IMR-90 (cell line): ENCODE measurements around the gene EVL.

ENCODE experiments used
- BHLHE40 ChIP-seq: fragments of 150-350 bp; IDR thresholded peaks from 2 replicates; pipeline ENCODE4 v1.6.1; 2016; ENCODE audit warnings: mild to moderate bottlenecking, low read depth, low read length
- POLR2A ChIP-seq: IDR thresholded peaks from 2 replicates; pipeline ENCODE4 v1.6.1; 2012; ENCODE audit warnings: mild to moderate bottlenecking, low read depth, low read length
- RFX5 ChIP-seq: IDR thresholded peaks from 2 replicates; pipeline ENCODE4 v1.8.0; 2012; ENCODE audit warnings: low read depth, mild to moderate bottlenecking, low read length, moderate library complexity
- TF ChIP-seq, protein P1 (sequence below): conservative IDR thresholded peaks from 2 replicates; pipeline ENCODE4 v1.5.1; 2012; ENCODE audit warnings: mild to moderate bottlenecking, low read depth, low read length, improper control_type of control experiment
- TF ChIP-seq, protein P2 (sequence below): fragments of 150-350 bp; IDR thresholded peaks from 2 replicates; pipeline ENCODE4 v1.6.1; 2017; ENCODE audit warnings: mild to moderate bottlenecking, antibody characterized with exemption, low read length, low read depth

DNA sequence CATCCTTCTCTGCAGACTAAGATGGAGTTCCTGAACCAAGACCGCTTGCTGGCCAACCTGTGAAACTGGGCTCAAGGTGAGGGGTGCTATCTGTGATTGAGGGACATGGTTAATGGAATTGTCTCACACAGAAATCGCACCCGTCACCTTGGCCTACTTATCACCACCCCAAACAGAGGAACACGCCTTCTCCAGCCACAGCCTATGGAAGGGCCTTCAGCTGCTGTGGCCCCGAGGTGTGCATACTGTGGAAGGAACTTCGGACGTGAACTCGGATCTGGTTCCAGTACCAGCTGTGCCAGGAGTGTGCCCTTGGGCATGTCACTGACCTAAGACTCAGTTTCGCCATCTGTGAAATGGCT, 44.4 kb downstream of the EVL start:
- TF ChIP-seq, protein P1, sequence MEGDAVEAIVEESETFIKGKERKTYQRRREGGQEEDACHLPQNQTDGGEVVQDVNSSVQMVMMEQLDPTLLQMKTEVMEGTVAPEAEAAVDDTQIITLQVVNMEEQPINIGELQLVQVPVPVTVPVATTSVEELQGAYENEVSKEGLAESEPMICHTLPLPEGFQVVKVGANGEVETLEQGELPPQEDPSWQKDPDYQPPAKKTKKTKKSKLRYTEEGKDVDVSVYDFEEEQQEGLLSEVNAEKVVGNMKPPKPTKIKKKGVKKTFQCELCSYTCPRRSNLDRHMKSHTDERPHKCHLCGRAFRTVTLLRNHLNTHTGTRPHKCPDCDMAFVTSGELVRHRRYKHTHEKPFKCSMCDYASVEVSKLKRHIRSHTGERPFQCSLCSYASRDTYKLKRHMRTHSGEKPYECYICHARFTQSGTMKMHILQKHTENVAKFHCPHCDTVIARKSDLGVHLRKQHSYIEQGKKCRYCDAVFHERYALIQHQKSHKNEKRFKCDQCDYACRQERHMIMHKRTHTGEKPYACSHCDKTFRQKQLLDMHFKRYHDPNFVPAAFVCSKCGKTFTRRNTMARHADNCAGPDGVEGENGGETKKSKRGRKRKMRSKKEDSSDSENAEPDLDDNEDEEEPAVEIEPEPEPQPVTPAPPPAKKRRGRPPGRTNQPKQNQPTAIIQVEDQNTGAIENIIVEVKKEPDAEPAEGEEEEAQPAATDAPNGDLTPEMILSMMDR = no peak
- TF ChIP-seq, protein P2, sequence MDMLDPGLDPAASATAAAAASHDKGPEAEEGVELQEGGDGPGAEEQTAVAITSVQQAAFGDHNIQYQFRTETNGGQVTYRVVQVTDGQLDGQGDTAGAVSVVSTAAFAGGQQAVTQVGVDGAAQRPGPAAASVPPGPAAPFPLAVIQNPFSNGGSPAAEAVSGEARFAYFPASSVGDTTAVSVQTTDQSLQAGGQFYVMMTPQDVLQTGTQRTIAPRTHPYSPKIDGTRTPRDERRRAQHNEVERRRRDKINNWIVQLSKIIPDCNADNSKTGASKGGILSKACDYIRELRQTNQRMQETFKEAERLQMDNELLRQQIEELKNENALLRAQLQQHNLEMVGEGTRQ = no peak
- TF ChIP-seq RFX5 (no peak), POLR2A (no peak), BHLHE40 (no peak)
